Measurements from ENCODE around the gene ISCA2. TPM values are rescaled to one million over a fixed set of nuclear protein-coding genes. Genes with fewer than 3 reads are reported as not detected.

Gene ISCA2
- total RNA-seq, 1 donor from 2014 or later, result 21.4 TPM

DNA sequence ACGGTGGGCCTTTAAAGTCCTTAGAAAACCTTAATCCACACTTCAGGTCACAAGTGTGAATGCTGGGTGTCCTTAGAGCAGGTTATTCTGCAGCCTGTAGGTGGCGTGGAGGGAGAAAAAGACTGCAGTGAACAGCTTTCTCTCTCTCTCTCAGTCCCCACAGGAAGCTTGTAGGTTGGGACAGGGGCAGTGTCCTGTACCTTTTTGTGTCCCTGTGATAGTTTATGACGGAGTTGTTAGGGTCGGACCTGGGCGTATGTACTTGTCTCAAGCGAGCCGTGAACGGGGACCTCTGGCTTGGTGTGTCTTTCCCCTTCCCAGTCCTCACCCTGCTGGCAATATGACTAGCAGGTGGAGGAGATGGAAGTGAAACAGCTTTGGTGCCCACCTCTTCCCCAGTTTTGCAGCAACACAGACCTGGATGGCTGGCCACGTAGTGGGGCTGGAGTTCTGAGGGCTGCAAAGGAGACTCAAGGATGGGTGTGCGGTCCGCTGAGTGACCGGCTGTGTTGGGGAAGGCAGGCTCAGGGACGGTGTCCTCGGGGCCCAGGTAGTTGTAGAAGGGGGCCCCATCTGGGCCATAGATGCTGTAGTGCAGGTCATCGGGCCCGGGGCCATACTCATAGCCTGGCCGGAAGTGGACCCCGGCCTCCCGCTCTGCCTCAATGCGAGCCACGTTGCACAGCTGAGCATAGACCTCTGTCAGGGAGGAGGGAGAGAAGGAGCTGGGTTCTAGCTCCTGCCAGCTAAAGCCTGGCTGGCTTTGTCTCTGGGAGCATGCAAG, 8.9 kb downstream of the ISCA2 start:
- Histone ChIP-seq H3K27ac (no peak overlapping the region), H3K27me3 (no peaks in the 10 kb centered on the region), H3K4me1 (no peaks in the 10 kb centered on the region), H3K9me3 (no peaks in the 10 kb centered on the region), H3K36me3 (no peaks in the 10 kb centered on the region), H3K4me3 (no peak overlapping the region)
- no peak for DNase-seq
- TF ChIP-seq, protein P1, sequence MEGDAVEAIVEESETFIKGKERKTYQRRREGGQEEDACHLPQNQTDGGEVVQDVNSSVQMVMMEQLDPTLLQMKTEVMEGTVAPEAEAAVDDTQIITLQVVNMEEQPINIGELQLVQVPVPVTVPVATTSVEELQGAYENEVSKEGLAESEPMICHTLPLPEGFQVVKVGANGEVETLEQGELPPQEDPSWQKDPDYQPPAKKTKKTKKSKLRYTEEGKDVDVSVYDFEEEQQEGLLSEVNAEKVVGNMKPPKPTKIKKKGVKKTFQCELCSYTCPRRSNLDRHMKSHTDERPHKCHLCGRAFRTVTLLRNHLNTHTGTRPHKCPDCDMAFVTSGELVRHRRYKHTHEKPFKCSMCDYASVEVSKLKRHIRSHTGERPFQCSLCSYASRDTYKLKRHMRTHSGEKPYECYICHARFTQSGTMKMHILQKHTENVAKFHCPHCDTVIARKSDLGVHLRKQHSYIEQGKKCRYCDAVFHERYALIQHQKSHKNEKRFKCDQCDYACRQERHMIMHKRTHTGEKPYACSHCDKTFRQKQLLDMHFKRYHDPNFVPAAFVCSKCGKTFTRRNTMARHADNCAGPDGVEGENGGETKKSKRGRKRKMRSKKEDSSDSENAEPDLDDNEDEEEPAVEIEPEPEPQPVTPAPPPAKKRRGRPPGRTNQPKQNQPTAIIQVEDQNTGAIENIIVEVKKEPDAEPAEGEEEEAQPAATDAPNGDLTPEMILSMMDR (IDR thresholded peaks at IDR 0.05), result peak; percentile 38
- intact Hi-C loops (cut with DNase I), result loop anchor here (10.0 kb wide), 1 partner anchor 102 kb away; no protein-coding TSS in a partner anchor
- ATAC-seq, result peak; percentile 65

DNA sequence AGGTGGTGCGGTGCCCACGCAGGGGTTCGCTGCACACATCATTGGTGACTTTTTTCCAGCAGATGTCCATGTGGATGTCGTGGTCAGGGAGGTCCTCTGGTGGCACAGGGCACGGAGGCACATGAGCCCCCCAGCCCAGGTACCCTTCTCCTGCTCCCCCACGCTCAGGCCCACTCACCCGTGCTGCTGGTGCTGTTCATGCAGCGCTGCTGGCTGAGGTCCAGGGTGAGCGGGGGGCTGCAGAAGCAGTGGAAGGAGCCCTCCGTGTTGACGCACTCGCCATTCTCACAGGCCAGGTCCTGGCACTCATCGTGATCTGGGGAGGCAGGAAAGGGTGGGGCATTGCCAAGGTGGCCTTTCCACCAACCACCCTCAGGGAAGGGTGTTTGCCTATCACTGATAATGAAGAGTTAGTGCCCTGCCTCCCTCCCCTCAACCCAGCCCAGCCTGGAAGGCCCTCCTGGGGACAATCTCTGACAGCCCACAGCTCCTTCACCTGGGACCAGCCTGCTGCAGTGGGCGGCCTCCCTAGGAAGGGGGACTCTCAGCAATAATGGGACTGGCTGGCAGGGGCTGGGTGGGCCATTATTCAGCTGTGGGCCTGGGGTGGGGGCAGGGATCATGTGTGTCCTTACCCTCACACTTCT, 9.8 kb downstream of the ISCA2 start:
- H3K27me3 ChIP-seq, result no peaks in the 10 kb centered on the region
- TF ChIP-seq, protein P1 (IDR thresholded peaks at IDR 0.05), result no peak
- H3K36me3 ChIP-seq, result peaks cover 5% of the 10 kb centered on the region
- H3K9me3 ChIP-seq, result no peaks in the 10 kb centered on the region
- intact Hi-C loops (cut with DNase I), result loop anchor here (10.0 kb wide), 1 partner anchor 101 kb away; no protein-coding TSS in a partner anchor
- DNase-seq (no peak), ATAC-seq (no peak)
- no peaks in the 10 kb centered on the region for H3K4me1 ChIP-seq
- H3K4me3 ChIP-seq, result no peak overlapping the region
- no peak overlapping the region for H3K27ac ChIP-seq

DNA sequence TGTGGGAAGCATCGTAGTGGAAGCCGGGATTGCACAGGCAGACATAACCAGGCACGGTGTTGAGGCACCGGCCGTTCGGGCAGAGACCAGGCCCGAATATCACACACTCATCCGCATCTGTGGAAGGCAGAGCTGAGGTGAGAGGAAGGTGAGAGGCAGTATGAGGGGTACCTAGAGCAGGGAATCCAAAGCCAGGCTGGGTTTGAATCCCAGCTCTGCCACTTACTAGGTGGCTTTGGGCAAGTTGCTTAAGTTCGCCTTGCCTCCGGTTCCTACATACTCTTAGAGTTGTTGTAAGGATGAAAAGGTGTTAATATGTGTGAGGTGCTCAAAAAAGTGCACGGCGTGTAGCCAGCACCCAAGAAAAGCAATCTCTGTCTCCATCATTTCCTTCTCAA, 10.4 kb downstream of the ISCA2 start:
- peaks cover 9% of the 10 kb centered on the region for H3K36me3 ChIP-seq
- TF ChIP-seq, protein P1 (IDR thresholded peaks at IDR 0.05), result no peak
- intact Hi-C loops (cut with DNase I), result loop anchor here (10.0 kb wide), 1 partner anchor 101 kb away; no protein-coding TSS in a partner anchor
- H3K9me3 ChIP-seq, result no peaks in the 10 kb centered on the region
- H3K4me3 ChIP-seq, result no peak overlapping the region
- DNase-seq (no peak), ATAC-seq (no peak)
- H3K27me3 ChIP-seq, result no peaks in the 10 kb centered on the region
- H3K27ac ChIP-seq, result no peak overlapping the region
- H3K4me1 ChIP-seq, result no peaks in the 10 kb centered on the region

DNA sequence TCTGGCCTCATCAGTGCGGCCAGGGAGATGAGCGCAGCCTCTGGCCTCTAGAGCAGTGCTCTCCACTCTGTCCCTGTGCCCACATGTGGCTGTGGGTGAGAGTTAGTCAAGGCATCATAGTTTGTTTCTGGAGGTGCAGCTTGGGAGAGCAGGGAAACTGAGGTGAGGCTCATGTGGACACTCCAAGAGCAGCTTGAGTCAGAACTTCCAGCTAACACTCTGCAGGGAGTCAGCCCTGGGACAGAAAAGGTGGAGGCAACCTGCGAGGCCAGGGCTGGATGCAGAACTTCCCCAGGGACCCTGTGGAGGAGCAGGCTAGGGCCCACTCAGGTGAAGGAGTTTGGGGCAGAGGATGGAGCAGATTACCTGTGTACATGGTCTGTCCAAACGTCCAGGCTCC, 10.8 kb downstream of the ISCA2 start:
- Histone ChIP-seq H3K9me3 (no peaks in the 10 kb centered on the region), H3K4me1 (no peaks in the 10 kb centered on the region), H3K4me3 (no peak overlapping the region), H3K27me3 (no peaks in the 10 kb centered on the region), H3K27ac (no peak overlapping the region), H3K36me3 (peaks cover 10% of the 10 kb centered on the region)
- TF ChIP-seq, protein P1 (IDR thresholded peaks at IDR 0.05), result no peak
- DNase-seq (no peak), ATAC-seq (no peak)
- intact Hi-C loops (cut with DNase I), result loop anchor here (10.0 kb wide), 1 partner anchor 100 kb away; no protein-coding TSS in a partner anchor

DNA sequence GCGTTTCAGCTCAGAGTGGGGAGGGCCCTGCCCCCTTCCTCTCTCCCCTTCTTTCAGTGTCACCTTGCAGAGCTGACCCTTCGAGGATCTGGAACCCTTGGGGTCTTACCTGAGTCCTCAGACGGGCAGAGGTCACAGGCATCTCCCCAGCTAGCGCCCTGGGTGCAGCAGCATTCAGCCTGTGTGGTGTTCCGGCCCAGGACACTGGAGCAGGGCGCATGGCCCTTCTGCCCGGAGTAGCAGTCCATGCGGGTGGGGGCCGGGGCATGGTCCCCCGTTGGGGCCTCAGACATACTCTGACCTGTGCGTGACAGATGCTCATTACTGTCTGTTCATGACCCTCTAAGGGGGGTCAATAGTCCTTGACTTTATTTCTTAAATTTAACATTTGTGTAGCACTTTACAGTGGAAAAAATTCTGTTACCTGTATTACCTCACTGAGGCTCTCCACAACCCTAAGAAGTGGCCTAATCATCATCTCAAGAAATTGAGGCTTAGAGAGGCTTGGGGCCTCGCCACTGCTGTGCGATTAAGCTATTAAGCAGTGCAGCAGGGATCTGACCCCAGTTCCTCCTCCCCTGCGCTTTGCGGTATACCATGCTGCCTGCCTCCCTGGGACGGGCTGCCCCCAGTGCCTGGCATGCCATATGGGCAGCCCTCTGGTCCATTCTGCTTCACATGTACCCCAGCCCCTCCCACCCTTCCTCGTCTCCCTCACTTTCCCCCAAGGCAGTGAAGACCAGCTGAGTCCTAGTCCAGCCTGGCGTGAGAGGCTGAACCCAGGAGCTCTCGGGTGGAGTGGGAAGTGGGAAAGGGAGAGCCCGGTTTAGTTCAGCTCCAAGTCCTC, 11.5 kb downstream of the ISCA2 start:
- TF ChIP-seq, protein P1 (IDR thresholded peaks at IDR 0.05), result no peak
- Histone ChIP-seq H3K4me3 (no peak overlapping the region), H3K9me3 (no peaks in the 10 kb centered on the region), H3K4me1 (no peaks in the 10 kb centered on the region), H3K36me3 (peaks cover 10% of the 10 kb centered on the region), H3K27ac (no peak overlapping the region), H3K27me3 (no peaks in the 10 kb centered on the region)
- intact Hi-C loops (cut with DNase I), result loop anchor here (10.0 kb wide), 1 partner anchor 100 kb away; no protein-coding TSS in a partner anchor
- ATAC-seq, result no peak
- DNase-seq, result no peak

All from upper lobe of right lung (tissue), 1 donor.